HEK293 (cell line): Measurements from ENCODE around the gene C6orf120.

Source experiments
- CTCF ChIA-PET: fragments of 350-600 bp; formaldehyde crosslinking; extraction: SDS; loops from one replicate; lab custom pipeline; 2021; ENCODE audit warnings: antibody characterized with exemption; lab: Yijun Ruan, JAX
- POLR2A ChIA-PET: fragments of 300-600 bp; formaldehyde crosslinking; extraction: SDS; loops from one replicate; lab custom pipeline; 2020; ENCODE audit warnings: antibody characterized with exemption, inconsistent platforms; lab: Yijun Ruan, JAX
- H3K27ac ChIP-seq: fragments of 200-500 bp; sonication (Bioruptor generic); 2 replicates; pipeline ENCODE4 v1.5.1; 2014; ENCODE audit warnings: low read depth, low read length, control low read depth, inconsistent platforms; ENCODE audit errors: extremely low read depth
- H3K36me3 ChIP-seq, 2 experiments: fragments of 200-500 bp in 1 of 2; sonication (Bioruptor generic) in 1 of 2; 1 replicate in 1 of 2; 2 replicates in 1 of 2; pipeline ENCODE4 v1.5.1; 2014 to 2017; ENCODE audit warnings: inconsistent platforms in 2 of 2, low read length in 2 of 2; ENCODE audit not compliant: control insufficient read depth in 2 of 2, insufficient read depth in 1 of 2
- H3K4me1 ChIP-seq: fragments of 200-500 bp; sonication (Bioruptor generic); 2 replicates; pipeline ENCODE4 v1.5.1; 2014; ENCODE audit warnings: mild to moderate bottlenecking, low read length, inconsistent platforms; ENCODE audit not compliant: control insufficient read depth, insufficient read depth
- H3K4me3 ChIP-seq: 2 replicates; pipeline ENCODE4 v1.5.1; 2011; ENCODE audit warnings: low read depth, mild to moderate bottlenecking, control low read depth, low read length, moderate library complexity
- H3K9me3 ChIP-seq: fragments of 200-500 bp; sonication (Bioruptor generic); 2 replicates; pipeline ENCODE4 v1.5.1; 2014; ENCODE audit warnings: low read depth, low read length, inconsistent platforms; ENCODE audit not compliant: control insufficient read depth, insufficient read depth
- EGR2 ChIP-seq: fragments of 450-650 bp; formaldehyde crosslinking; IDR thresholded peaks from 2 replicates; pipeline ENCODE4 v1.5.1; 2016; ENCODE audit warnings: low read depth, missing biosample characterization, missing genetic modification characterization
- FEZF1 ChIP-seq: fragments of 450-650 bp; formaldehyde crosslinking; IDR thresholded peaks from 2 replicates; pipeline ENCODE4 v1.5.1; 2016; ENCODE audit warnings: missing biosample characterization, missing genetic modification characterization
- GLIS1 ChIP-seq: fragments of 450-650 bp; formaldehyde crosslinking; IDR thresholded peaks from 2 replicates; pipeline ENCODE4 v1.5.1; 2016; ENCODE audit warnings: missing biosample characterization, missing genetic modification characterization
- HIC1 ChIP-seq: fragments of 450-650 bp; formaldehyde crosslinking; IDR thresholded peaks from 2 replicates; pipeline ENCODE4 v1.5.1; 2016; ENCODE audit warnings: missing biosample characterization, missing genetic modification characterization
- KLF1 ChIP-seq: fragments of 450-650 bp; formaldehyde crosslinking; IDR thresholded peaks from 2 replicates; pipeline ENCODE4 v1.5.1; 2016; ENCODE audit warnings: missing biosample characterization, missing genetic modification characterization
- KLF7 ChIP-seq: fragments of 450-650 bp; formaldehyde crosslinking; IDR thresholded peaks from 2 replicates; pipeline ENCODE4 v1.5.1; 2016; ENCODE audit warnings: missing biosample characterization, missing genetic modification characterization, borderline replicate concordance
- TSHZ1 ChIP-seq: fragments of 450-650 bp; formaldehyde crosslinking; IDR thresholded peaks from 2 replicates; pipeline ENCODE4 v1.5.1; 2016; ENCODE audit warnings: missing biosample characterization, missing genetic modification characterization, borderline replicate concordance
- ZBTB1 ChIP-seq: fragments of 450-650 bp; formaldehyde crosslinking; IDR thresholded peaks from 2 replicates; pipeline ENCODE4 v1.5.1; 2016; ENCODE audit warnings: missing biosample characterization, missing genetic modification characterization
- ZBTB17 ChIP-seq: fragments of 450-650 bp; formaldehyde crosslinking; IDR thresholded peaks from 2 replicates; pipeline ENCODE4 v1.5.1; 2016; ENCODE audit warnings: missing biosample characterization, missing genetic modification characterization
- ZBTB20 ChIP-seq: fragments of 450-650 bp; formaldehyde crosslinking; IDR thresholded peaks from 2 replicates; pipeline ENCODE4 v1.5.1; 2016; ENCODE audit warnings: missing biosample characterization, missing genetic modification characterization
- ZBTB26 ChIP-seq: fragments of 450-650 bp; formaldehyde crosslinking; optimal IDR thresholded peaks from 2 replicates; pipeline ENCODE3; 2016; ENCODE audit warnings: missing biosample characterization, mild to moderate bottlenecking, missing genetic modification characterization
- ZBTB49 ChIP-seq: fragments of 450-650 bp; formaldehyde crosslinking; IDR thresholded peaks from 2 replicates; pipeline ENCODE4 v1.5.1; 2016; ENCODE audit warnings: missing biosample characterization, missing genetic modification characterization, low read depth
- ZBTB8A ChIP-seq: fragments of 450-650 bp; formaldehyde crosslinking; IDR thresholded peaks from 2 replicates; pipeline ENCODE4 v1.5.1; 2016; ENCODE audit warnings: missing biosample characterization, missing genetic modification characterization
- ZNF19 ChIP-seq: fragments of 450-650 bp; formaldehyde crosslinking; IDR thresholded peaks from 2 replicates; pipeline ENCODE4; 2016; ENCODE audit warnings: missing biosample characterization, missing genetic modification characterization, low read depth
- ZNF274 ChIP-seq, 2 experiments: fragments of 200-500 bp in 1 of 2; fragments of 450-650 bp in 1 of 2; sonication (Bioruptor generic) in 1 of 2; formaldehyde crosslinking in 1 of 2; IDR thresholded peaks; 2 replicates each; pipeline versions ENCODE4 v1.5.1 to v1.6.1; 2014 to 2016; ENCODE audit warnings: borderline replicate concordance in 1 of 2, inconsistent platforms in 1 of 2, low read length in 1 of 2, missing biosample characterization in 1 of 2, missing genetic modification characterization in 1 of 2
- ZNF335 ChIP-seq: fragments of 450-650 bp; formaldehyde crosslinking; conservative IDR thresholded peaks from 2 replicates; pipeline ENCODE4 v1.5.1; 2016; ENCODE audit warnings: missing biosample characterization, missing genetic modification characterization
- ZNF510 ChIP-seq: fragments of 450-650 bp; formaldehyde crosslinking; IDR thresholded peaks from 2 replicates; pipeline ENCODE4 v1.5.1; 2018; ENCODE audit warnings: mild to moderate bottlenecking, missing genetic modification characterization, missing biosample characterization; ENCODE audit not compliant: insufficient replicate concordance
- ZNF521 ChIP-seq: fragments of 450-650 bp; formaldehyde crosslinking; IDR thresholded peaks from 2 replicates; pipeline ENCODE4 v1.5.1; 2017; ENCODE audit warnings: missing biosample characterization, mild to moderate bottlenecking, missing genetic modification characterization
- ZNF600 ChIP-seq: fragments of 450-650 bp; formaldehyde crosslinking; IDR thresholded peaks from 2 replicates; pipeline ENCODE4 v1.5.1; 2016; ENCODE audit warnings: missing biosample characterization, missing genetic modification characterization
- ZNF621 ChIP-seq: fragments of 450-650 bp; formaldehyde crosslinking; IDR thresholded peaks from 2 replicates; pipeline ENCODE4 v1.5.1; 2017; ENCODE audit warnings: missing biosample characterization, missing genetic modification characterization
- ZNF629 ChIP-seq: fragments of 450-650 bp; formaldehyde crosslinking; IDR thresholded peaks from 2 replicates; pipeline ENCODE4 v1.5.1; 2017; ENCODE audit warnings: missing biosample characterization, missing genetic modification characterization
- ZNF664 ChIP-seq: fragments of 450-650 bp; formaldehyde crosslinking; IDR thresholded peaks from 2 replicates; pipeline ENCODE4 v1.5.1; 2016; ENCODE audit warnings: missing biosample characterization, missing genetic modification characterization
- ZSCAN16 ChIP-seq: fragments of 450-650 bp; formaldehyde crosslinking; IDR thresholded peaks from 2 replicates; pipeline ENCODE4 v1.5.1; 2016; ENCODE audit warnings: missing biosample characterization, missing genetic modification characterization
- ZSCAN30 ChIP-seq: fragments of 450-650 bp; IDR thresholded peaks from 2 replicates; pipeline ENCODE4 v1.5.1; 2018; ENCODE audit warnings: missing biosample characterization, mild to moderate bottlenecking, missing genetic modification characterization, moderate library complexity
- ZSCAN5A ChIP-seq: fragments of 450-650 bp; formaldehyde crosslinking; IDR thresholded peaks from 2 replicates; pipeline ENCODE4 v1.5.1; 2016; ENCODE audit warnings: missing biosample characterization, missing genetic modification characterization

C6orf120 gene

GRCh38 chr6:169725125-169726048 lies 23.5 kb downstream of the C6orf120 start:
- H3K27ac ChIP-seq = peak overlapping the region; percentile 88; the same call in 1 of the 2 replicates
- no peaks in the 10 kb centered on the region for H3K4me1 ChIP-seq
- CTCF ChIA-PET = no interaction called here
- peak; percentile 55; the same call in 1 of the 2 replicates for TF ChIP-seq ZBTB20 (tag by site-specific recombination)
- no peak for TF ChIP-seq ZNF621 (tag by site-specific recombination)
- TF ChIP-seq ZBTB26 (tag by site-specific recombination) = peak; percentile 39
- TF ChIP-seq ZNF335 (tag by site-specific recombination) = peak; percentile 76
- TF ChIP-seq HIC1 (tag by site-specific recombination) = no peak; the same call in 1 of the 2 replicates
- TF ChIP-seq ZNF521 = no peak
- no peak for TF ChIP-seq TSHZ1 (tag by site-specific recombination)
- TF ChIP-seq ZNF274 (IDR thresholded peaks at IDR 0.05; ENCODE audit: low read length) = no peak
- no peak for TF ChIP-seq ZNF274 (tag by site-specific recombination; IDR thresholded peaks at IDR 0.05; ENCODE audit: borderline replicate concordance)
- 0 out of 2 replicates have a peak, but pooled peaks have one; percentile 2 for TF ChIP-seq ZSCAN30
- no peak for TF ChIP-seq ZSCAN5A (tag by site-specific recombination)
- no peak for TF ChIP-seq ZSCAN16 (tag by site-specific recombination)
- no peak for TF ChIP-seq GLIS1
- TF ChIP-seq ZBTB8A (tag by site-specific recombination) = peak; percentile 29; the same call in 1 of the 2 replicates
- TF ChIP-seq ZNF629 (tag by site-specific recombination) = 0 out of 2 replicates have a peak, but pooled peaks have one; percentile 22
- TF ChIP-seq ZNF510 = no peak
- no peak for TF ChIP-seq ZBTB1
- TF ChIP-seq FEZF1 (tag by site-specific recombination) = no peak
- no peak for TF ChIP-seq ZNF664 (tag by site-specific recombination)
- TF ChIP-seq KLF7 (tag by site-specific recombination) = no peak
- no peak for TF ChIP-seq ZBTB49 (tag by site-specific recombination)
- TF ChIP-seq ZNF600 (tag by site-specific recombination) = peak; percentile 62
- TF ChIP-seq KLF1 (tag by site-specific recombination) = no peak
- no peak for TF ChIP-seq EGR2
- no peak for TF ChIP-seq ZNF19 (tag by site-specific recombination)
- peak; percentile 33; the same call in 1 of the 2 replicates for TF ChIP-seq ZBTB17 (tag by site-specific recombination)

More at GRCh38 chr6:169725125-169726048, 23.5 kb downstream of the C6orf120 start:
- H3K9me3 ChIP-seq = no peaks in the 10 kb centered on the region
- POLR2A ChIA-PET = interaction anchor here (0.6 to 2.3 kb wide), 6 partner anchors 13 to 818 kb away, joined by 3 to 11 read pairs (median 4); partner anchors contain the start of genes C6orf120, DYNLT2, ERMARD and WDR27
- H3K4me3 ChIP-seq = peak overlapping the region; percentile 89
- H3K36me3 ChIP-seq = no peaks in the 10 kb centered on the region
